ENCODE measurements around the gene ACSL3. TPM values are rescaled to one million over a fixed set of nuclear protein-coding genes. Genes with fewer than 3 reads are reported as not detected.
A peak's percentile ranks its signal among the peaks of the same experiment; 100 is the strongest.

The ACSL3 gene
- total RNA-seq, 4 donors from 2014 or later: 34.7 to 56.8 (median 38.2) TPM

DNA sequence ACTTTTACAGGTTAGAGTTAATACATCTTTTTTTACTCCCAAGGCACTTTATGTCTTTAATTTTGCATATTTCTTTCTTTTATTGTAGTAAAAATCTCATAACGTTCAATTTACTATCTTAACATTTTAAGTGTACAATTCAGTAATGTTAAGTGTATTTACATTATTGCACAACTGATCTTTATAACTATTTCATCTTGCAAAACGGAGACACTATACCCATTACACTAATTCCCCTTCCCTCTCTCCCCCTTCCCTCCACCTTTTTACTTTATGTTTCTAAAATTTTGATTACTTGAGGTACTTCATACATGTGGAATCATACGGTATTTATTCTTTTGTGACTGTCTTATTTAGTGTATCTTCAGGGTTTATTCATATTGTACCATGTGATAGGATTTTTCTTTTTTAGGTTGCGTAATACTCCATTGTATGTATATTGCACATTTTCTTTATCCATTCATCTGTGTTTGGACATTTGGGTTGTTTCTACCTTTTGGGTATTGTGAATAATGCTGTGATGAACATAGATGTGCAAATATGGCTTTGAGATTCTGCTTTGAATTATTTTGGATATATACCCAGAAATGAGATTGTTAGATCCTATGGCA is 75.0 kb downstream of the ACSL3 start:
- DNase-seq (no peak), ATAC-seq (no peak)
- peaks cover 3 to 70% of the 10 kb centered on the region in 2 donors for H3K36me3 ChIP-seq
- H3K27ac ChIP-seq: no peak overlapping the region
- H3K27me3 ChIP-seq: no peaks in the 10 kb centered on the region
- intact Hi-C loops (cut with DNase I; ENCODE audit: low total_unique reads) (loop anchor here (5.0 kb wide), 1 partner anchor 228 kb away; no protein-coding TSS in a partner anchor), in situ Hi-C loops (cut with MboI; ENCODE audit: low sequenced_read_pairs in 4 of 4) (no loop called here)
- no peak overlapping the region for H3K4me3 ChIP-seq
- no peak for TF ChIP-seq POLR2A (IDR thresholded peaks at IDR 0.05)
- TF ChIP-seq, protein P1, sequence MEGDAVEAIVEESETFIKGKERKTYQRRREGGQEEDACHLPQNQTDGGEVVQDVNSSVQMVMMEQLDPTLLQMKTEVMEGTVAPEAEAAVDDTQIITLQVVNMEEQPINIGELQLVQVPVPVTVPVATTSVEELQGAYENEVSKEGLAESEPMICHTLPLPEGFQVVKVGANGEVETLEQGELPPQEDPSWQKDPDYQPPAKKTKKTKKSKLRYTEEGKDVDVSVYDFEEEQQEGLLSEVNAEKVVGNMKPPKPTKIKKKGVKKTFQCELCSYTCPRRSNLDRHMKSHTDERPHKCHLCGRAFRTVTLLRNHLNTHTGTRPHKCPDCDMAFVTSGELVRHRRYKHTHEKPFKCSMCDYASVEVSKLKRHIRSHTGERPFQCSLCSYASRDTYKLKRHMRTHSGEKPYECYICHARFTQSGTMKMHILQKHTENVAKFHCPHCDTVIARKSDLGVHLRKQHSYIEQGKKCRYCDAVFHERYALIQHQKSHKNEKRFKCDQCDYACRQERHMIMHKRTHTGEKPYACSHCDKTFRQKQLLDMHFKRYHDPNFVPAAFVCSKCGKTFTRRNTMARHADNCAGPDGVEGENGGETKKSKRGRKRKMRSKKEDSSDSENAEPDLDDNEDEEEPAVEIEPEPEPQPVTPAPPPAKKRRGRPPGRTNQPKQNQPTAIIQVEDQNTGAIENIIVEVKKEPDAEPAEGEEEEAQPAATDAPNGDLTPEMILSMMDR (IDR thresholded peaks at IDR 0.05 in 4 of 5, conservative IDR thresholded peaks at IDR 0.05 in 1 of 5): no peak
- peaks cover 0 to 8% (median 0%) of the 10 kb centered on the region in 3 donors for H3K9me3 ChIP-seq
- no peaks in the 10 kb centered on the region for H3K4me1 ChIP-seq

DNA sequence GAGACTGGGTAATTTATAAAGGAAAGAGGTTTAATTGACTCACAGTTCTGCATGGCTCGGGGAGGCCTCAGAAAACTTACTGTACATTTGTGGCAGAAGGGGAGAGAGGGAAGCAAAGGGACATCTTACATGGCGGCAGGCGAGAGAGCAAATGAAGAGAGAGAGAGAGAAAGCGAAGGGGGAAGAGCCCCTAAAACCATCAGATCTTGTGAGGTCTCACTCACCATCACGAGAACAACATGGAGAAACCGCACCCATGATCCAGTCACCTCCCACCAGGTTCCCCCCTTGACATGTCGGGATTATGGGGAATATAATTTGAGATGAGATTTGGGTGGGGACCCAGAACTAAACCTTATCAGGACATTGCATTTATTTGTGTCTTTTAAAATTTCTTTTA is 75.9 kb downstream of the ACSL3 start:
- H3K9me3 ChIP-seq: peaks cover 0 to 8% (median 0%) of the 10 kb centered on the region in 3 donors
- peaks cover 3 to 66% of the 10 kb centered on the region in 2 donors for H3K36me3 ChIP-seq
- H3K27ac ChIP-seq: no peak overlapping the region
- no peak for TF ChIP-seq POLR2A (IDR thresholded peaks at IDR 0.05)
- TF ChIP-seq, protein P1 (IDR thresholded peaks at IDR 0.05 in 4 of 5, conservative IDR thresholded peaks at IDR 0.05 in 1 of 5): no peak
- H3K4me1 ChIP-seq: no peaks in the 10 kb centered on the region
- no peak for DNase-seq
- in situ Hi-C loops (cut with MboI; ENCODE audit: low sequenced_read_pairs in 4 of 4) (no loop called here), intact Hi-C loops (cut with DNase I; ENCODE audit: low total_unique reads) (loop anchor here (5.0 kb wide), 1 partner anchor 229 kb away; no protein-coding TSS in a partner anchor)
- H3K27me3 ChIP-seq: no peaks in the 10 kb centered on the region
- H3K4me3 ChIP-seq: no peak overlapping the region
- no peak for ATAC-seq

DNA sequence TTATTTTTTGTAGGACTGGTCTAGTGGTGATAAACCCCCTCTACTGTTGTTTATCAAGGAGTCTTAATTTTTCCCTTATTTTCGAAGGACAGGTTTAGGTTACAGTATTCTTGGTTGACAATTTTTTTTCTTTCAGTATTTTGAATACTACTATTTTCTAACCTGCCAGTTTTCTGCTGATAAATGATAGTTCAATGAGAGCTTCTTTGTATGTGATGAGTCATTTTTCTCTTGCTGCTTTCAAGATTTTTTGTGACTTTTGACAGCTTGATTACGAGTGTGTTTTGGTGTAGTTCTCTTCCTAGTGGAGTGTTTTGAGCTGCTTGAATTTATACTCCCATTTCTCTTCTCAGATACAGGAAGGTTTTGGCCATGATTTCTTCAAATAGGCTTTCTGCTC is 77.5 kb downstream of the ACSL3 start:
- ATAC-seq: no peak
- no peak for TF ChIP-seq POLR2A (IDR thresholded peaks at IDR 0.05)
- TF ChIP-seq, protein P1 (IDR thresholded peaks at IDR 0.05 in 4 of 5, conservative IDR thresholded peaks at IDR 0.05 in 1 of 5): no peak
- Histone ChIP-seq H3K27me3 (no peaks in the 10 kb centered on the region), H3K27ac (no peak overlapping the region), H3K9me3 (peaks cover 0 to 8% (median 0%) of the 10 kb centered on the region in 3 donors), H3K36me3 (peaks cover 3 to 62% of the 10 kb centered on the region in 2 donors), H3K4me3 (no peak overlapping the region), H3K4me1 (no peaks in the 10 kb centered on the region)
- no peak for DNase-seq
- in situ Hi-C loops (cut with MboI; ENCODE audit: low sequenced_read_pairs in 4 of 4): no loop called here
- intact Hi-C loops (cut with DNase I; ENCODE audit: low total_unique reads): loop anchor here (5.0 kb wide), 1 partner anchor 231 kb away; no protein-coding TSS in a partner anchor

DNA sequence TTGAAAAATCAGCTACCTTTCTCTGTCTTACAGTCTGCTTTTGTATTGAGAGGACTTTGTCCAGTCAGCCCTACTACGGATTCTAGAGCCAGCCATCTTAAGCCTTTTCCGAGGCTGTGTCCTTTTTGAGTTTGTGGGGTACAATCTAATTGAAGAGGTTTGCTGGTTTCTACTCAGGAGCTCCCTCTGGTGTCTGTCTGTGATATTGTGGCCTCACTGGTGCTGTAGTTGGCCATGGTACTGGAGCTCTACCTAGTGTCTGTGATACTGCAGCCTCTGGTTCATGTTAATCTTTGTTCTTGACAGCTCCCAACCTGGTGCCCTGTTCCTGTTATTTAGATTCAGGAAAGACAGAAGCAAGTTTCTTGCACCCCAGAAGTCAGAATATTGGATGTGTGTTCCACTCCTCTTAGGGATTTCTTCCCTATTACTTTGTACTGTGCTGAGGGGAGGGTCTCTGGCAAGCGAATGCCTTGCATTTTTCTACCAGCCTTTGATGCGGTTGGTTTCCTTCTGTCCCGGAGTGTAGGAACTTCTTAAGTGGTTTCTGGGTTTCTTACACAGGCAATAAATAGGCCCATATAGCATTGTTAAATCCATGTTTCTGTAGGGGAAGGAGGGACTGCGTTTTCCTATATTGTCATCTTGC is 78.5 kb downstream of the ACSL3 start:
- intact Hi-C loops (cut with DNase I; ENCODE audit: low total_unique reads): loop anchor here (5.0 kb wide), 1 partner anchor 232 kb away; no protein-coding TSS in a partner anchor
- peaks cover 3 to 52% of the 10 kb centered on the region in 2 donors for H3K36me3 ChIP-seq
- ATAC-seq: peak; percentile 62 to 84

More for the DNA sequence above, 78.5 kb downstream of the ACSL3 start:
- Histone ChIP-seq H3K4me1 (no peaks in the 10 kb centered on the region), H3K27me3 (no peaks in the 10 kb centered on the region), H3K27ac (no peak overlapping the region), H3K9me3 (peaks cover 0 to 8% (median 0%) of the 10 kb centered on the region in 3 donors), H3K4me3 (no peak overlapping the region)
- DNase-seq: peak in 1 of 2 donors; percentile 54
- no peak for TF ChIP-seq POLR2A (IDR thresholded peaks at IDR 0.05)
- TF ChIP-seq, protein P1 (IDR thresholded peaks at IDR 0.05 in 4 of 5, conservative IDR thresholded peaks at IDR 0.05 in 1 of 5): peak; percentile 61 to 76 (median 72)
- in situ Hi-C loops (cut with MboI; ENCODE audit: low sequenced_read_pairs in 4 of 4): no loop called here
